ENCODE data around the gene S100A8.

S100A8 gene

DNA sequence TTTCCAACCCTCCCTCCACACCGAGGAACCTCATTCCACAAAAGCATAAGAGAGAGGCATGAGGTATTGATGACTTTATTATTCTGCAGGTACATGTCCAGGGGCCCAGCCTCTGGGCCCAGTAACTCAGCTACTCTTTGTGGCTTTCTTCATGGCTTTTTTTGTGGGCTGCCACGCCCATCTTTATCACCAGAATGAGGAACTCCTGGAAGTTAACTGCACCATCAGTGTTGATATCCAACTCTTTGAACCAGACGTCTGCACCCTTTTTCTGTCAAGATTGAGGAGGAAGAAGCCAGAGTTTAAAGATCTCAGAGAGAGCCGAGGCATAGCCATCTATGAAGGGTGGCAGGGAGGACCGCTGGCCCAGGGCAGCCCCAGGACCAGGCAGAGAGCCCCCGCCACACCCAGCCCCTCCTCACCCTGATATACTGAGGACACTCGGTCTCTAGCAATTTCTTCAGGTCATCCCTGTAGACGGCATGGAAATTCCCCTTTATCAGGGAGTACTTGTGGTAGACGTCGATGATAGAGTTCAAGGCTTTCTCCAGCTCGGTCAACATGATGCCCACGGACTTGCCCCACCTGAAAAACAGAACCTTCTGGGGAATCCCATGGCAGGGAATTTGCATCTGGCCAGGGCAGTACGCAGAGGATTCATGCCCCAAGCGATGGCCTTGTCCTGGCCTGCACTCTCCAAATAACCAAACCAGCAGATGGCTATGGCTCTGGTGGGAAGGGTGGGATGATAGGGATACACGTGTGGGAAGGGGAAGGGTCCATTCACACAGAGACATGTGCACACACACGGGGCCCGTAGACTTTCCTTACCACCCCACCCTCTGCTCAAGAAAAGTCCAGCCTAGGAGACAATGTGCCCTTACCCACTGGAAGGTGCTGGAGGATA lies 647 bp downstream of the S100A8 start:
- DNase-seq, result no peak

GRCh38 chr1:153389401-153389800 lies 1.5 kb downstream of the S100A8 start:
- DNase-seq, result no peak

- no peak for DNase-seq
Measured at GRCh38 chr1:153387785-153388184, 3.1 kb downstream of the S100A8 start.

DNA sequence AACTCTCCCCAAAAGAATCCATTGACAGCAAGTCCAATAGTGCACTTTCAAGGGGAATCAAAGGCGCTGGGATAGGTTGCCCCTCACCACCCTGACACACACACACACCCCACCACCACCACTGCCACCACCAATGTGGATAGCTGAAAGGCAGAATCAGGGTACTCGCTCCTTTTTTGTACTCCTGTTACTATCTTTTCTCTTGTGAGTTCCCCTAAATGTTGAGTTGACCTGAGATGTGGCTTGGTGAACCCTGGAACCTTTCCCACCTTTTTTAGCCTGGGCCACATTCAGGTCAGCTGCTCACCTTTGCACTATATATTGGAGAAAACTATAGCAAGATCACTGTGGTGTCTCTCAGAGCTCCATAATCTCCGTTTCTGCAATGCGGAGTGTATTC lies 3.9 kb downstream of the S100A8 start:
- DNase-seq, result no peak

GRCh38 chr1:153386500-153386901 lies 4.4 kb downstream of the S100A8 start:
- DNase-seq, result no peak

DNA sequence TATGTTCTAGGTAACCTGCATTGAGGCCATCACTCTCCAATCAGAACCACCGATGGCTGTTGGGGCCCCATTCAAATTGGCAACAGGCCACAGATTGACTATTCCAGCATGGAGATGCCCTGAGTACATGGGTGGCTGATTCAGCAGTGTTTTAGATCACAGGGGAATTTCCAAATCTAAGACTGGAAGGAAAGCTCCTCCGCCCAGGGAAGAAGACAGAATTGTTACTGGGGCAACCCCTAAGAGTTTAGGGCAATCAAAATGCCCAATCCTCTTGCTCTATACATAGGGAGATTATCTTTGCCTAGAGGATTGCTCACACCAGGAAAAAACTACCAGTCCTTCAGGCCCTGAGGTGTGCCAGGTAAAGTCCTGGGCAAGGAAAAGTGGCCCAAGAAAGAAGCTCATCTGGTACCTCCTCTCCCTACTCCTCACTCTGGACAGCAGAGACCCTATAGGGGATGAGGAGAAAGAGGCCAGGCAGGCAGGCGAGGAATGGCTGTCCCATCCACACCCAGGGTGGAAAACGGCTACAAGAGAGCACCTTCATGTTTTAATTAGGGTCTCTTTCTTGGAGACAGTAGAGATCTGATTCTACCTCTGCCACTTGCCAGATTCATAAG lies 5.8 kb downstream of the S100A8 start:
- no peak for DNase-seq

DNA sequence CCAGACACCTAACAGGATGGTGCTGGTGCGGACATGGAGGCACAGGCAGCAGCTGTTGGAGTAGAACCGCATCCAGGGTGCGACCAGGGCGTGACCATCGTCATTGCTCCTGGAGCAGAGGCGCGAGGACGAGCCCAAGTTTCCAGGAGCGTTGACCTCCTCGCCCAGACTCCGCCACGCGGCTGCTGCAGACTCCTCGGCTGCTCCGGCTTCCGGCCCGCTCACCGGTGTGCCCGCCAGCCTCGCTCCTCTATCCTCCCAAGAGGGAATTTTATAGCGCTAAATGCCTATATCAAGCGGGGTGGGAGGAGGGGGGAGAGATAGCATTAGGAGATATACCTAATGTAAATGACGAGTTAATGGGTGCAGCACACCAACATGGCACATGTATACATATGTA lies 10.2 kb downstream of the S100A8 start:
- DNase-seq, result no peak

DNA sequence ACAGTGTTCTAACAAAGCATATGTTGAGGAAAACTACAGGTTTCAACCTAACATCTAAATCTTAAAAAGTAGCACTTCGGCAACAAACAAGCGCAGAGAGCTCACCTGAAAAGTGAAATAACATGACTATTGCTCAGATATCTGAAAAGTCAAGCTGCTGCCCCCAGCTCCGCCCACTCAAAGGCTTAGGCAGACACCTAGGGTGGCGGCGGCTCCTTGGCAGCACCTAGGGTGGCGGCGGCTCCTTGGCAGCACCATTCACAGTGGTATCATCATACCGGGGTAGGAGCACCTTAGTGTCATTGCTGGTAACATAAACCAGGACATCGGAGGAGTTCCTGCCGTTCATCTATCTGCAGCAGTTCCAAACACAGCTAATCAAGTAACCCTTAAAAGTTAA lies 11.3 kb downstream of the S100A8 start:
- no peak for DNase-seq

DNA sequence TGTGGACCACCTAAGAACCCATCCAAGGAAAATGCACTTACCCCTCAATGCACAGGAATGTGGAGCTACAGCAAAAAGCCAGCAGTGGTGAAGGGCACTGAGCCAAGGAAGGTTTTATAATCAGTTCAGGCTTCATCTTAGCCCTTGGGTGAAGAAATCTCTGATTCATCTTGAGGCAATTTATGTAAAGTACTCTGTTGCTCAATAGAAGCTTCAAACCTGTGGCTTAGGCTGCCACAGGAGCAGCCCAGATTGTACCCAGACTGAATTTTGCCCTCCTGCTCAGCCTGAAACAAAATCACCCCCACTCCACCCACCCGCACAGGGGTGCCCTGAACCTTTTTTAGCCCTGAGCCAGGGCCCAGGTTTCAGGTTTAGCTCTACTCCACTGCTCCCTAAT lies 15.4 kb downstream of the S100A8 start, which contains the start of gene S100A12:
TSS of gene S100A12 (minus strand) at position 111 of the 400 bp plus-strand sequence. CDS start 1,029 bp downstream, outside the sequence.
- DNase-seq, result no peak

- no peak for DNase-seq
Measured at GRCh38 chr1:153374071-153374470, 16.8 kb downstream of the S100A8 start.

DNA sequence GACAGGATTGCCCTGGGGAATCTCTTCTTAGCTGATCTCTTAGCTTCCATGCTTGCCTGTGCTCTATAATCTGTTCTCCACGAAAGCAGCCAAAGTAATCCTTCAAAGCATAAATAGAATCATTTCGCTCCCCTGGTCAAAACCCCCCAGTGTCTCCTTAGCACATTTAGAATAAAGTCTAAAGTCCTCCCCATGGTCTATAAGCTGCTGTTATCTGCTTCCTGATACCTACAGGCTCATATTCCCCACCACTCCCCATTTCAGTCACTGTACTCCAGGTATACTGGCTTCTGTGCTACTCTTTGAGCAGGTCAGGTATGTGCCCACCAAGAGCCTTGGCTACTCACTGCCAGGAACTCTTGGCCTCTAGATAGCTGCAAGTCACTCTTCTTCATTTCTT lies 18.3 kb downstream of the S100A8 start:
- no peak for DNase-seq

DNA sequence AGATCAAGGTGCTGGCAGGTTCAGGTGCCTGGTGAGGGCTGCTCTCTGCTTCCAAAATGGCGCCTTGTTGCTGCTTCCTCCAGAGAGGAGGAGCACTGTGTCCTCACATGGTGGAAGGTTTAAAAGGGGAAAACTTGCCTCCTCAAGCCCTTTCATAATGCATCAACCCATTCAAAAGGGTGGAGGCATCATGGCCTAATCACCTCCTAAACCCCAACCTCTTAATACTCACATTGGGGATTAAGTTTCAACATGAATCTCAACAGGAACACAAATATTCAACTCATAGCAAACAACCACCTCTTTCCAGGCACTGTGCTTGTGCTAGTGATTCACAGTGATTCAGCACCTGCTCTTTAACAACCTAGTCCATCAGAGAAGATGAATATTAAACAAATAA lies 19.6 kb downstream of the S100A8 start:
- DNase-seq, result no peak

GRCh38 chr1:153370146-153370545 lies 20.7 kb downstream of the S100A8 start:
- DNase-seq, result no peak

DNA sequence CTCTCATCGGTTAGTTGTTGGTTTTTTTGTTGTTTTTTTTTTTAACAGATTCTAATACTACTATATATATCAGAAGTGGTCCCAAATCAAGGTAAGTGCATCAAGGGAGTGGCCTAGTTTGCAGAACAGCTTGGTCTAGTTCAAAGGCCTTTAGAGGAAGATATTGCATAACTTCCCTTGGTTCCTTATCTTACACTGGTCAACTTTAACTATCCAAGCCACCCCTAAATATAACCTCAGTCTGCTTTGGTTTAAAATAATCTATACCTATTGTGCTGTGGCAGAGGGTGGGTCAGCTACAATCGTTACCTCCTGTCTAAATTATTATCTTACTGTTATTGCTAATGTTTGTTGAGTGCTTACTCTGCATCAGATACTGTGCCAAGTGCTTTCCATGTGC lies 22.4 kb downstream of the S100A8 start:
- no peak for DNase-seq

- DNase-seq, result no peak
Measured at GRCh38 chr1:153367090-153367489, 23.8 kb downstream of the S100A8 start.

DNA sequence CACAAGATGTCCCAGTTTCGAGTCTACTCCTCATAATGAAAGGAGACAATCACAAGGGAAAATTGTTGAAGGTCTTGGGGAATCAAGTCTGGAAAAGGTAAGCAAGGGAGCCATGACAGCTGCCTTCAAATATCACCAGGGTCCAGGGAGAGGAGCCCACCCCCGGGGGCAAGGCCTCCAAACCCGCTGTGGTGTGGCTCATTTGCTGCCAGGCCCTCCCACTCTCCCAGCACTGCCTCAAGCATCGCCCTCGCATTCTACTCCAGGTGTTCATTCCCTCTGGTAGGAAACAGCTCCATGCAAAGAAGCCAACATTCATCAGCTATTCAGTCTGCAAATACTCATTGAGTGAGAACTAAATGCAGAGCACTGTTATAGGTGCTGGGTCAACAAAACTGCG lies 24.6 kb downstream of the S100A8 start:
- DNase-seq, result no peak

DNA sequence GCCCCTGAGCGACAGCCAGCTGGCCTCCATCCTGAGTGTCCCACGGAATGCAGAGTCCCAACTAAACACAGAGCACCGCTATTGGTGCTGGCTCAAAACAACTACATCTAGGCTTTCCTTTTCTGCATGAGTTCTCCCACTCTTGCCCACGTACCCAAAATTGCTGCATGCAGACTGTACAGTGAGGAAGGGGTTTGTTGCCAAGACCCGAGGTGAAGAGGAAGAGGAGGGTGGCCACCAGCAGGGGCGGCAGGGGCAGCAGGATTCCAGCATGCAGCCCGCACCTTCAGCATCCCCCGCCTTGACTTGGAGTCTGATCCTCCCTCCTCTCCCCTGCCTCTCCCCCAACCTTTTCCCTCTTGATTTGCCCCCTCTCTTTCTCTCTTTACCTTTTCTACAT lies 25.2 kb downstream of the S100A8 start:
- no peak for DNase-seq

DNA sequence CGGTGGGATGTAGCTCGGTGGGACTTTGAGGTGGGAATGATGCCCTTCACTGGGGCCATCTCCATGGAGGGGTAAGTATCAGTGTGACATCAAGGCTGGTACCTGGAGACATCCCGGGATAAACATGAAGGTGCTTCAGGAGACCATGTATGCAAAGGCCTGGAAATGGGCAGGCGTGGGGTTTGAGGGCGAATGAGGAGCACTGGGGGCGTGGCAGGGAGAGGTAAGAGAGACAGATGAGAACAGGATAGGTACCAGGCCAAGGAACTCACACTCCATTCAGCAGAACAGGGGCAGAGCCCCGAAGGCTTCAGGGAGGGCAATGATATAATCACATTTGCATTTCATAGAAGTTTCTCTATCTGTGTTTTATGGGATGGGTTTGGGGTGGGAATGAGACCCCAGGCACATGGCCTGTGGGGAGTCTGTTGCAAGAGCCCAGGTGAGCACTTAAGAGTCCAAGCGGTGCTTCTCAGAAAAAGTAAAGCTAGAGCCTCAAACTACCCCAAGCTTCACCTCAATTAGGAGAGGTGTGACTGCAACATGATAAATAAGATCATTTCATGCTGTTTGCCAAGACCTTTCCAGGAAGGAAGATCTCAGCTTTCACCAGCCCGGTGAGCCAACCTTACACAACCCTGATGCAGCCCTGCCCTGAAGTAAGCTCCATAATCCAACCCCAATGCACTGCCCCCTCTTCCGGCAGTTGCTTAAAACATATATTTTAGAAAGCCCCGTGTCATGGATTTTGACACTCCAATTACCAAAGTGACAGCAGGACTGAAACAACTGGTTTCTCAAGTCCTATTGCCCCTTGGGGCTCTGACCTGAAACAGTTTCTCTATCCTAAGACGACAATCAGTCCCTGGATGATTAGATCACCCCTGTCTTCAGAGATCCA lies 25.9 kb downstream of the S100A8 start:
- no peak for DNase-seq

DNA sequence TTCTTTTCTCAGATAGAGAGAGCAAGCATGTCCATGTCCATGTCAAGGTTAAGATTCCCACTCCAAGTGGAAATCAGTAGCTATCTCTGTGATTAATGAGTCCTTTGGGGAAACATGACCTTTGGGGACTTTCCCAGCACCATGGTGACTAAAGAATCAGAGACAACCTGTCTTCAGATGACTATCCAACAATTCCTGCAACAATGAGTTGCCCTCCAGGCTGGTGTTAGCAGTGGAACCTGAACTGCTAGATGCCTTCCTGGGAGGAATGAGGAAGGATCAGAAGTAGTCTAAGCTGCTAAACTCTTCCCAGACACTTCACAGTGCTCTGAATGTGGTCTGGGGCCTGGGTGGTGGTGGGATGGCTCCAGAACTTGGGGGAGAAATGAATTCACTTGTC lies 26.7 kb downstream of the S100A8 start:
- no peak for DNase-seq

GRCh38 chr1:153363641-153364040 lies 27.2 kb downstream of the S100A8 start:
- no peak for DNase-seq

- DNase-seq, result no peak
Measured at GRCh38 chr1:153362187-153362775, 28.6 kb downstream of the S100A8 start.

- no peak for DNase-seq
Measured at GRCh38 chr1:153361480-153362109, 29.3 kb downstream of the S100A8 start.

Measured in RPMI8226 (cell line).